OCI-LY1 (cell line): Measurements from ENCODE around the gene MCFD2.

ENCODE experiments used
- H2AFZ ChIP-seq: fragments of 200-600 bp; sonication (generic), shearing (Covaris generic); 2 replicates; pipeline ENCODE4 v1.6.0; 2014; ENCODE audit warnings: antibody characterized with exemption, mild to moderate bottlenecking, low read length
- H3F3A ChIP-seq: fragments of 200-600 bp; sonication (generic), shearing (Covaris generic); 2 replicates; pipeline ENCODE4 v1.6.0; 2014; ENCODE audit warnings: mild to moderate bottlenecking, antibody characterized with exemption, low read length, moderate library complexity; ENCODE audit not compliant: insufficient read depth
- H3K27ac ChIP-seq: fragments of 200-600 bp; sonication (generic); 2 replicates; pipeline ENCODE4 v1.5.1; 2014; ENCODE audit warnings: low read length, mixed run types, mild to moderate bottlenecking, low read depth; ENCODE audit not compliant: poor library complexity, severe bottlenecking
- H3K27me3 ChIP-seq: fragments of 200-600 bp; sonication (generic); 2 replicates; pipeline ENCODE4 v1.6.0; 2014; ENCODE audit warnings: antibody characterized with exemption, mild to moderate bottlenecking, low read length, moderate library complexity; ENCODE audit not compliant: insufficient read depth
- H3K36me3 ChIP-seq: fragments of 200-600 bp; sonication (generic); 2 replicates; pipeline ENCODE4 v1.6.1; 2014; ENCODE audit warnings: mild to moderate bottlenecking, antibody characterized with exemption, low read length, moderate library complexity, mixed read lengths; ENCODE audit not compliant: insufficient read depth
- H3K4me1 ChIP-seq: fragments of 200-600 bp; sonication (generic); 2 replicates; pipeline ENCODE4 v1.5.1; 2014; ENCODE audit warnings: mild to moderate bottlenecking, low read length, moderate library complexity; ENCODE audit not compliant: insufficient read depth, severe bottlenecking
- H3K4me2 ChIP-seq: fragments of 200-600 bp; sonication (generic), shearing (Covaris generic); 2 replicates; pipeline ENCODE4 v1.6.1; 2014; ENCODE audit warnings: low read length
- H3K4me3 ChIP-seq: fragments of 200-600 bp; sonication (generic); 2 replicates; pipeline ENCODE4 v1.5.1; 2014; ENCODE audit warnings: low read length, low read depth, mild to moderate bottlenecking, mixed read lengths; ENCODE audit not compliant: poor library complexity, severe bottlenecking
- H3K79me2 ChIP-seq: fragments of 200-600 bp; shearing (Covaris generic); 2 replicates; pipeline ENCODE4 v1.6.1; 2016; ENCODE audit warnings: mixed run types, low read length, mixed read lengths; ENCODE audit not compliant: insufficient read depth
- H3K9ac ChIP-seq: fragments of 200-600 bp; sonication (generic), shearing (Covaris generic); 2 replicates; pipeline ENCODE4 v1.6.1; 2014; ENCODE audit warnings: mild to moderate bottlenecking, low read length, mixed read lengths
- H3K9me2 ChIP-seq: fragments of 200-600 bp; sonication (generic), shearing (Covaris generic); 2 replicates; pipeline ENCODE4 v1.6.1; 2014; ENCODE audit warnings: low read depth, mild to moderate bottlenecking, low read length, mixed read lengths
- H3K9me3 ChIP-seq: fragments of 200-600 bp; shearing (Covaris generic); 2 replicates; pipeline ENCODE4 v1.6.1; 2014; ENCODE audit warnings: low read length, mixed read lengths
- H4K20me1 ChIP-seq: fragments of 200-600 bp; sonication (generic), shearing (Covaris generic); 2 replicates; pipeline ENCODE4 v1.6.0; 2016; ENCODE audit warnings: mild to moderate bottlenecking, low read length; ENCODE audit not compliant: insufficient read depth
- EZH2 ChIP-seq: fragments of 200-600 bp; sonication (generic), shearing (Covaris generic); IDR thresholded peaks from 2 replicates; pipeline ENCODE4 v1.8.0; 2017; ENCODE audit warnings: borderline replicate concordance, mixed run types, mild to moderate bottlenecking, antibody characterized with exemption, low read length, moderate library complexity, mixed read lengths
- TF ChIP-seq, protein P1 (sequence below): fragments of 200-600 bp; sonication (generic), shearing (Covaris generic); IDR thresholded peaks from 2 replicates; pipeline ENCODE4 v1.5.1; 2017; ENCODE audit warnings: mild to moderate bottlenecking, antibody characterized with exemption, low read length, moderate library complexity, mixed read lengths

MCFD2 gene

DNA sequence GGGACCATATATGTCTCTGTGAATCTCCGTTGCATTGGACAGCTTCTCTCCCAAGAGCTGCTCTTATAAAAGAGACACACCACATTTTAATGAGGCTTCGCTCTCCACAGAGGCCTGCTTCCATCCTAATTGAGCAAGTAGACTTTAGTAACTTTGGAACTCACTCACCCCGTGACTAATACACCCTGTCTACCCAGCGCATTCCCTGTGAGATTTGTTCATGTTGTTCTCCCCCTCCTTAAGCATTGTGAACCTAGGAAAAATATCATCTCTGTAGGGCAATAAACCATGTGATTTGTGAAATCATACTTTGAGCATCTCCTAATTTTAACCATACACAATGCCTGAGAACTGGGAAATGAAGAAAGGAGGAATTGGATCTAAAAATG is 56.9 kb downstream of the MCFD2 start:
- Histone ChIP-seq H3K9me3 (no peaks in the 10 kb centered on the region), H3K79me2 (no peaks in the 10 kb centered on the region), H2AFZ (no peak overlapping the region), H3K4me1 (no peaks in the 10 kb centered on the region), H3K4me3 (no peak overlapping the region), H3F3A (no peaks in the 10 kb centered on the region; the same call in 1 of the 2 replicates), H3K4me2 (no peak overlapping the region), H3K36me3 (no peaks in the 10 kb centered on the region), H4K20me1 (no peaks in the 10 kb centered on the region), H3K27ac (no peak overlapping the region), H3K27me3 (peaks cover 6% of the 10 kb centered on the region; the same call in 1 of the 2 replicates), H3K9me2 (no peaks in the 10 kb centered on the region), H3K9ac (no peak overlapping the region)
- TF ChIP-seq EZH2: no peak
- TF ChIP-seq, protein P1, sequence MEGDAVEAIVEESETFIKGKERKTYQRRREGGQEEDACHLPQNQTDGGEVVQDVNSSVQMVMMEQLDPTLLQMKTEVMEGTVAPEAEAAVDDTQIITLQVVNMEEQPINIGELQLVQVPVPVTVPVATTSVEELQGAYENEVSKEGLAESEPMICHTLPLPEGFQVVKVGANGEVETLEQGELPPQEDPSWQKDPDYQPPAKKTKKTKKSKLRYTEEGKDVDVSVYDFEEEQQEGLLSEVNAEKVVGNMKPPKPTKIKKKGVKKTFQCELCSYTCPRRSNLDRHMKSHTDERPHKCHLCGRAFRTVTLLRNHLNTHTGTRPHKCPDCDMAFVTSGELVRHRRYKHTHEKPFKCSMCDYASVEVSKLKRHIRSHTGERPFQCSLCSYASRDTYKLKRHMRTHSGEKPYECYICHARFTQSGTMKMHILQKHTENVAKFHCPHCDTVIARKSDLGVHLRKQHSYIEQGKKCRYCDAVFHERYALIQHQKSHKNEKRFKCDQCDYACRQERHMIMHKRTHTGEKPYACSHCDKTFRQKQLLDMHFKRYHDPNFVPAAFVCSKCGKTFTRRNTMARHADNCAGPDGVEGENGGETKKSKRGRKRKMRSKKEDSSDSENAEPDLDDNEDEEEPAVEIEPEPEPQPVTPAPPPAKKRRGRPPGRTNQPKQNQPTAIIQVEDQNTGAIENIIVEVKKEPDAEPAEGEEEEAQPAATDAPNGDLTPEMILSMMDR: no peak

DNA sequence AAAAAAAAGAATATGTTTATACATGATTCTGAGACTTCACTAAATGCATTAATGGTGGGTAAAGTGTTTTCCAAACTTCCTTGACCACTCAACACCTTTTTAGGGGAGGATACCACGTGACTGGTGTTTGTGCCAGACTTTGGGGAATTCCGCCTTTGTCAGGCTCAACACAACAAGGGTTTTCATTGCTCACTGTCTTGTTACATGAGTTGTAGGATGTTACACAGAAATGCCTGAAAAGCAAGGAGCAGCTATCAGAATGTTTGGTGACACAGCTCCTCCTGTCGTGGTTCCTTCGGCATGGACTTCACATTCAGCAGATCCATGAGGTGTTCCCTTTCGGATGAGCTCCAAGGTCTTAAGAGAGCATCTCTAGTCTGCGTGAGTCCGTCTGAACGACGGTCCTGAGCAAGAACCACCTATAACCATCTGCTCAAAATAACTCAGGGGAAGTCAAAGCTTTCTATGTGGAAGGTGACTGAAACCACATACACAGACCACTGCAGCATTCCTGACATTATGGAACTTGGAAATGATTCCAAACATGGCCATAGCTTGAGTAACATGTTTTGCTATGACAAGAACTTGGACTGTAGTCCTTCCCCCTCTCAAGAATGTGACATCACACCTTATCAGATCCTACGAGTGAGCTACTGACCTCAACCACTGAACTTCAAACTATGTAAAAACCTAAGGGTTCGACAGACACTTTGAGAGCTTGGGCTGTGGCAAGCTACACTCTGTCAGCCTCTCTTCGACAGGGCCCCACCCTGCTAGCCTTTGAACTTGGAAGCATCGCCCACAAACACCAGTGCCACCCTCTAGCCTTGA is 57.5 kb downstream of the MCFD2 start:
- Histone ChIP-seq H2AFZ (no peak overlapping the region), H3K27ac (no peak overlapping the region), H3K9me2 (no peaks in the 10 kb centered on the region), H3K4me3 (no peak overlapping the region), H3K4me2 (no peak overlapping the region), H3K27me3 (peaks cover 6% of the 10 kb centered on the region; the same call in 1 of the 2 replicates), H3F3A (no peaks in the 10 kb centered on the region; the same call in 1 of the 2 replicates), H3K36me3 (no peaks in the 10 kb centered on the region), H3K79me2 (no peaks in the 10 kb centered on the region), H3K9ac (no peak overlapping the region), H4K20me1 (no peaks in the 10 kb centered on the region), H3K4me1 (no peaks in the 10 kb centered on the region), H3K9me3 (no peaks in the 10 kb centered on the region)
- TF ChIP-seq, protein P1: no peak
- TF ChIP-seq EZH2: no peak

DNA sequence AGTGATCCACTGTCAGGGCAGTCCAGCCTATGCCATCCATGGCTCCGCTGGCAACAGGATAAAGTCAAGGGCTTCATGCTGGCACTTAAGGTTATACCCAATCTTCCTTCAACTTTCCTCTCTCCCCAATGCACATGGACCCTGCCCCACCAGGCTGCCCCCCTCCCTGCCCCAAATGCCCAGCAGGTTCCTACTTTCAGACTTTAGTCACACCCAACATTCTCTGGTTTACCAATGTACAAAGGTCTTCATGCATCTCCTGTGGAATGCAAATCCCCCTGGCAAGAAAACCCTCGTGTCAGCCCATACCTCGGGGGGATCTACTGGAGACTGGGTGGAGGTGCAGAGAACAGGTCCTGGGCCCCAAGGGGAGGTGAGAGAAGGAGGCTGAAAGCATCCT is 59.3 kb downstream of the MCFD2 start:
- Histone ChIP-seq H4K20me1 (no peaks in the 10 kb centered on the region), H3K9me2 (no peaks in the 10 kb centered on the region), H3K4me3 (no peak overlapping the region), H3K9ac (no peak overlapping the region), H3K36me3 (no peaks in the 10 kb centered on the region), H3K27ac (no peak overlapping the region), H3K79me2 (no peaks in the 10 kb centered on the region), H3K9me3 (no peaks in the 10 kb centered on the region), H2AFZ (no peak overlapping the region), H3K4me1 (no peaks in the 10 kb centered on the region), H3K27me3 (peaks cover 6% of the 10 kb centered on the region; the same call in 1 of the 2 replicates), H3F3A (no peaks in the 10 kb centered on the region; the same call in 1 of the 2 replicates), H3K4me2 (no peak overlapping the region)
- TF ChIP-seq, protein P1: no peak
